NB4 (cell line): ENCODE data around the gene RRAS.

Experiments used
- DNase-seq: peaks from one replicate; pipeline ENCODE4 v3.0.0; 2010; ENCODE audit warnings: low read depth
- H3K4me3 ChIP-seq: one replicate; pipeline ENCODE4 v1.5.1; 2011; ENCODE audit warnings: mild to moderate bottlenecking, low read depth, low read length, moderate library complexity
- MYC ChIP-seq: IDR thresholded peaks from 2 replicates; pipeline ENCODE4 v1.6.1; 2011; ENCODE audit warnings: low read depth, low read length
- POLR2A ChIP-seq: IDR thresholded peaks from 2 replicates; pipeline ENCODE4 v1.6.1; 2011; ENCODE audit warnings: mild to moderate bottlenecking; ENCODE audit not compliant: insufficient read length; ENCODE audit errors: extremely low read depth
- TF ChIP-seq, protein P1 (sequence below): IDR thresholded peaks from one replicate; pipeline ENCODE4 v1.5.1; 2012; ENCODE audit warnings: low read depth, low read length
- TF ChIP-seq, protein P2 (sequence below): IDR thresholded peaks from 2 replicates; pipeline ENCODE4 v1.6.1; 2011; ENCODE audit warnings: low read depth, low read length

Gene RRAS

DNA sequence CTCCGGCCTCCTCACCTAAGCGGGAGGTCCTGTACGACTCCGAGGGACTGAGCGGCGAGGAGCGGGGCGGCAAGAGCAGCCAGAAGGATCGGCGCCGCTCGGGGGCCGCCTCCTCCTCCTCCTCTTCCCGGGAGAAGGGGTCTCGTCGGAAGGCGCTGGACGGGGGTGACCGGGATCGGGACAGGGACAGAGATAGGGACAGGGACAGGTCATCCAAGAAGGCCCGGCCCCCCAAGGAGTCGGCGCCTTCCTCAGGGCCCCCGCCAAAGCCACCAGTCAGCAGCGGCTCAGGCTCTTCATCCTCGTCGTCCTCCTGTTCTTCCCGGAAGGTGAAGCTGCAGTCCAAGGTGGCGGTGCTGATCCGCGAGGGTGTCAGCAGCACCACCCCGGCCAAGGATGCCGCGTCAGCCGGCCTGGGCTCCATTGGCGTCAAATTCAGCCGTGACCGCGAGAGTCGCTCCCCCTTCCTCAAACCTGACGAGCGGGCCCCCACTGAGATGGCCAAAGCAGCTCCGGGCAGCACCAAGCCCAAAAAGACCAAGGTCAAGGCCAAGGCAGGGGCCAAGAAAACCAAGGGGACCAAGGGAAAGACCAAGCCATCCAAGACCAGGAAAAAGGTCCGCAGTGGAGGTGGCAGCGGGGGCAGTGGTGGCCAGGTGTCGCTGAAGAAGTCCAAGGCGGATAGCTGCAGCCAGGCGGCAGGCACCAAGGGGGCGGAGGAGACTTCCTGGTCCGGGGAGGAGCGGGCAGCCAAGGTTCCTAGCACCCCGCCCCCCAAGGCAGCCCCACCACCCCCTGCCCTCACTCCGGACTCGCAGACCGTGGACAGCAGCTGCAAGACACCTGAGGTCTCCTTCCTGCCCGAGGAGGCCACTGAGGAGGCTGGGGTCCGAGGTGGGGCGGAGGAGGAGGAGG, 12.9 kb upstream of the RRAS start:
- no peak for DNase-seq
- no peak overlapping the region for H3K4me3 ChIP-seq
- TF ChIP-seq POLR2A = no peak
- TF ChIP-seq, protein P1, sequence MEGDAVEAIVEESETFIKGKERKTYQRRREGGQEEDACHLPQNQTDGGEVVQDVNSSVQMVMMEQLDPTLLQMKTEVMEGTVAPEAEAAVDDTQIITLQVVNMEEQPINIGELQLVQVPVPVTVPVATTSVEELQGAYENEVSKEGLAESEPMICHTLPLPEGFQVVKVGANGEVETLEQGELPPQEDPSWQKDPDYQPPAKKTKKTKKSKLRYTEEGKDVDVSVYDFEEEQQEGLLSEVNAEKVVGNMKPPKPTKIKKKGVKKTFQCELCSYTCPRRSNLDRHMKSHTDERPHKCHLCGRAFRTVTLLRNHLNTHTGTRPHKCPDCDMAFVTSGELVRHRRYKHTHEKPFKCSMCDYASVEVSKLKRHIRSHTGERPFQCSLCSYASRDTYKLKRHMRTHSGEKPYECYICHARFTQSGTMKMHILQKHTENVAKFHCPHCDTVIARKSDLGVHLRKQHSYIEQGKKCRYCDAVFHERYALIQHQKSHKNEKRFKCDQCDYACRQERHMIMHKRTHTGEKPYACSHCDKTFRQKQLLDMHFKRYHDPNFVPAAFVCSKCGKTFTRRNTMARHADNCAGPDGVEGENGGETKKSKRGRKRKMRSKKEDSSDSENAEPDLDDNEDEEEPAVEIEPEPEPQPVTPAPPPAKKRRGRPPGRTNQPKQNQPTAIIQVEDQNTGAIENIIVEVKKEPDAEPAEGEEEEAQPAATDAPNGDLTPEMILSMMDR = no peak

DNA sequence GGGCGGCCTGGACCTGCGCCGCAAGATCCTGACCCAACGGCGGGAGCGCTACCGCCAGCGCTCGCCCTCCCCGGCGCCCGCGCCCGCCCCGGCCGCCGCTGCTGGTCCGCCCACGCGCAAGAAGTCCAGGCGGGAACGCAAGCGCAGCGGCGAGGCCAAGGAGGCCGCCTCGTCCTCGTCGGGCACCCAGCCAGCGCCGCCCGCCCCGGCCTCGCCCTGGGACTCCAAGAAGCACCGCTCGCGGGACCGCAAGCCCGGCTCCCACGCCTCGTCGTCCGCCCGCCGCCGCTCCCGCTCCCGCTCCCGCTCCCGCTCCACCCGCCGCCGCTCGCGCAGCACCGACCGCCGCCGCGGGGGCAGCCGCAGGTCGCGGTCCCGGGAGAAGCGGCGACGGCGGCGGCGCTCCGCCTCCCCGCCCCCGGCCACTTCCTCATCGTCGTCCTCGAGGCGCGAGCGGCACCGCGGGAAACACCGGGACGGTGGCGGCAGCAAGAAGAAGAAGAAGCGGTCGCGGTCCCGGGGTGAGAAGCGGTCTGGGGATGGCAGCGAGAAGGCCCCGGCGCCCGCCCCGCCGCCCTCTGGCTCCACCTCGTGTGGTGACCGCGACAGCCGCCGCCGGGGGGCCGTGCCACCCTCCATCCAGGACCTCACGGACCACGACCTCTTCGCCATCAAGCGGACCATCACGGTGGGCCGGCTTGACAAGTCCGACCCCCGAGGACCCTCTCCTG, 12.0 kb upstream of the RRAS start:
- DNase-seq = no peak
- no peak overlapping the region for H3K4me3 ChIP-seq
- no peak for TF ChIP-seq POLR2A
- TF ChIP-seq, protein P2, sequence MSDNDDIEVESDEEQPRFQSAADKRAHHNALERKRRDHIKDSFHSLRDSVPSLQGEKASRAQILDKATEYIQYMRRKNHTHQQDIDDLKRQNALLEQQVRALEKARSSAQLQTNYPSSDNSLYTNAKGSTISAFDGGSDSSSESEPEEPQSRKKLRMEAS = no peak
- TF ChIP-seq MYC = no peak
- TF ChIP-seq, protein P1 = no peak

DNA sequence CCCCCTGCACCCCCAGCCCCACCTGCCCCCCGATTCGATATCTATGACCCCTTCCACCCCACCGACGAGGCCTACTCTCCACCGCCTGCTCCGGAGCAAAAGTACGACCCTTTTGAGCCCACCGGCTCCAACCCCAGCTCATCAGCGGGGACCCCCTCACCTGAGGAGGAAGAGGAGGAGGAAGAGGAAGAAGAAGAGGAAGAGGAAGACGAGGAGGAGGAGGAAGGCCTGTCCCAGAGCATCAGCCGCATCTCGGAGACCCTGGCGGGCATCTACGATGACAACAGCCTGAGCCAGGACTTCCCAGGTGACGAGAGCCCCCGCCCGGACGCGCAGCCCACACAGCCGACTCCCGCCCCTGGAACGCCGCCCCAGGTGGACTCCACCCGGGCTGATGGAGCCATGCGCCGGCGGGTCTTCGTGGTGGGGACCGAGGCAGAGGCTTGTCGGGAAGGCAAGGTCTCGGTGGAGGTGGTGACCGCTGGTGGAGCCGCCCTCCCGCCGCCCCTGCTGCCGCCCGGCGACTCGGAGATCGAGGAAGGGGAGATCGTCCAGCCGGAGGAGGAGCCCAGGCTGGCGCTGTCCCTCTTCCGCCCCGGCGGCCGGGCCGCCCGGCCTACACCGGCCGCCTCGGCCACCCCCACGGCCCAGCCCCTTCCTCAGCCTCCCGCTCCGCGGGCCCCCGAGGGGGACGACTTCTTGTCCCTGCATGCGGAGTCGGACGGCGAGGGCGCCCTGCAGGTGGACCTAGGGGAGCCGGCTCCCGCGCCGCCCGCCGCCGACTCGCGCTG, 11.3 kb upstream of the RRAS start:
- no peak overlapping the region for H3K4me3 ChIP-seq
- TF ChIP-seq MYC = no peak
- TF ChIP-seq, protein P2 = no peak
- no peak for TF ChIP-seq POLR2A
- TF ChIP-seq, protein P1 = no peak
- no peak for DNase-seq

DNA sequence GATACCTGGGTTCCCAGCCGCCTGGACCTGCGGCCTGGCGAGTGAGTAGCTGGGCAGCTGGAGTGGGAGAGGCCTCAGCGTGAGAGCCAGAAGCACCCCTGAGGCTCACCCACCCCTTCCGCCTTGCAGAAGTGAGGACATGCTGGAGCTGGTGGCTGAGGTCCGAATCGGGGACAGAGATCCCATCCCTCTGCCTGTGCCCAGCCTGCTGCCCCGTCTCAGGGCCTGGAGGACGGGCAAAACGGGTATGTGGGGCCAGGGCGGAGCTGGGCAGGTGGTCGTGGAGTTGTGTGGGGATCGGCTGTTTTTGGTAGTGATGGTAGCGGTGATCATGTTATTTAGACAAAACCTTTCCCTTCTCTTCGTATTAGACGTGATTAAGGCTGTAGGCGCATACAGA, 6.6 kb upstream of the RRAS start:
- DNase-seq = no peak
- TF ChIP-seq, protein P1 = no peak
- TF ChIP-seq POLR2A (no peak), MYC (no peak)
- no peak overlapping the region for H3K4me3 ChIP-seq

DNA sequence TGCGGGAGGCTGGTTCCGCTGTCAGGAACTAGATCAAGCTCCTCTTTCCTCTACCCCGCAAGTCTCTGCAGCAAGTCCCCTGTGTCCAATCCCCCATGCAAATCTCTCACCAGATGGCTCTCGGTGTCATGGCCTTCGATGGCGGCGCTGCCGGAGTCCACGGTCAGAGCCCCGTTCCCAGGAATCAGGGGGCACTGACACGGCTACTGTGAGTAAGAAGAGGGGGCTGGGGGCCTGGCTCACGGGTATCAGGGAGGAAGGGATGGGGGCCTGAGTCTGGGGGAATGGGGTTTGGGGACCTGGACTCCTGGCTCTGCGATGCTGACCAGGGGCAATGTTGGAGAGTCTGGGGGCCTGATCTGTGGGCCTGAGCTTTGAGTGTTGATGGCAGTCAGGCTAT, 6.1 kb upstream of the RRAS start:
- TF ChIP-seq MYC = no peak
- TF ChIP-seq, protein P1 = no peak

DNA sequence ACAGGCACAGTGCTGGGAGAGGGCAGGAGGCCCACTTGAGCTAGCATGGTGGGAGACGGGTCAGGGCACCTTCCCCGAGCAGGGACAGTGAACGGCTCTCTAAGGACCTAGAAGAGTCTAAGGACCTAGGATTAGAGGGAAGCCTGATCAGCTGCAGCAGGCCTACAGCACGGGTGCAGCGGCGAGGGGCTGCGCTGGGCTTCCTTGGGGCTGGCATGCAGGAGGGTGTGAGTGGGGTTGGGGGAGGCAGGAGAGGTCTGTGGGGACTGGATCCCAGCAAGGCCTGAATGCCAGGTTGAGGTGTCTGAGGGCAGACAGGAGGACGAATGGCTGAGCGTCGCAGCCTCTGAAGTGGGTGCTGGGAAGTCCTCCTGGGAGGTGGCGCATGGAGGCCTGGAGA, 5.6 kb upstream of the RRAS start:
- TF ChIP-seq POLR2A (no peak), MYC (no peak)
- TF ChIP-seq, protein P2 = no peak
- TF ChIP-seq, protein P1 = no peak
- H3K4me3 ChIP-seq = no peak overlapping the region
- DNase-seq = no peak

More for the DNA sequence above, 6.1 kb upstream of the RRAS start:
- DNase-seq = no peak
- no peak overlapping the region for H3K4me3 ChIP-seq
